Natural killer cell treated with Interleukin-12 subunit alpha and Interleukin-12 subunit beta and Interleukin-15 and Interleukin-18, amount 100 ng/mL, for 72 hours (primary cell): ENCODE data around the gene PRCC. TPM values are rescaled to one million over a fixed set of nuclear protein-coding genes. Genes with fewer than 3 reads are reported as not detected.

ENCODE experiments used
- ATAC-seq, 2 donors: fragments of 150-1000 bp; cut with Tn5 transposase in 1 of 2; sonication (Bioruptor Pico), chemical (Tn5 transposase) in 1 of 2; 2 replicates each; pipeline ENCODE4 v1.10.0; 2021
- DNase-seq: peaks from one replicate; pipeline ENCODE4 v3.0.0; 2022; ENCODE audit warnings: low spot score
- H3K27ac Mint-ChIP-seq, 2 donors: 1 replicate in 1 of 2; 2 replicates in 1 of 2; pipeline ENCODE4 v1.8.0; 2022; ENCODE audit warnings: mixed read lengths in 2 of 2, mild to moderate bottlenecking in 1 of 2, moderate library complexity in 1 of 2
- H3K27me3 Mint-ChIP-seq, 2 donors: 1 replicate in 1 of 2; 2 replicates in 1 of 2; pipeline ENCODE4 v1.8.0; 2022; ENCODE audit warnings: mixed read lengths in 2 of 2
- H3K36me3 Mint-ChIP-seq: one replicate; pipeline ENCODE4 v1.8.0; 2022; ENCODE audit warnings: mixed read lengths
- H3K4me1 Mint-ChIP-seq, 2 donors: 1 replicate in 1 of 2; 2 replicates in 1 of 2; pipeline ENCODE4 v1.8.0; 2022; ENCODE audit warnings: low read depth in 2 of 2, mixed read lengths in 2 of 2, mild to moderate bottlenecking in 1 of 2
- H3K4me3 Mint-ChIP-seq: one replicate; pipeline ENCODE4 v1.8.0; 2022; ENCODE audit warnings: mixed read lengths
- H3K9me3 Mint-ChIP-seq: 2 replicates; pipeline ENCODE4 v1.8.0; 2022; ENCODE audit warnings: mixed read lengths
- total RNA-seq, 2 donors: library from RNA; stranded (reverse); gene quantifications; one replicate each; pipeline ENCODE4 v1.2.3, GENCODE V29; 2022

The PRCC gene
- total RNA-seq, 2 donors from 2014 or later: 86.2 to 116 TPM

- Mint-ChIP-seq H3K27me3 (no peaks in the 10 kb centered on the region), H3K27ac (peak overlapping the region; percentile 92 to 93), H3K9me3 (no peaks in the 10 kb centered on the region), H3K4me3 (peak overlapping the region; percentile 19), H3K4me1 (peaks cover 69 to 74% of the 10 kb centered on the region in 2 donors), H3K36me3 (peaks cover 17% of the 10 kb centered on the region)
- ATAC-seq (no peak), DNase-seq (no peak)
Observed at GRCh38 chr1:156804026-156804425, 36.7 kb downstream of the PRCC start.

- Mint-ChIP-seq H3K4me1 (peaks cover 75 to 80% of the 10 kb centered on the region in 2 donors), H3K36me3 (peaks cover 16% of the 10 kb centered on the region)
- ATAC-seq: no peak
Observed at GRCh38 chr1:156804572-156805243, 37.4 kb downstream of the PRCC start.

GRCh38 chr1:156805766-156806511 is 38.6 kb downstream of the PRCC start:
- peaks cover 75 to 77% of the 10 kb centered on the region in 2 donors for H3K4me1 Mint-ChIP-seq
- H3K9me3 Mint-ChIP-seq: no peaks in the 10 kb centered on the region
- no peaks in the 10 kb centered on the region for H3K27me3 Mint-ChIP-seq
- DNase-seq (no peak), ATAC-seq (no peak)
- H3K27ac Mint-ChIP-seq: peak overlapping the region; percentile 93 to 99
- H3K4me3 Mint-ChIP-seq: peak overlapping the region; percentile 48
- peaks cover 14% of the 10 kb centered on the region for H3K36me3 Mint-ChIP-seq

More at GRCh38 chr1:156804572-156805243, 37.4 kb downstream of the PRCC start:
- DNase-seq: no peak
- no peaks in the 10 kb centered on the region for H3K27me3 Mint-ChIP-seq
- H3K4me3 Mint-ChIP-seq: peak overlapping the region; percentile 19
- H3K9me3 Mint-ChIP-seq: no peaks in the 10 kb centered on the region
- peak overlapping the region; percentile 92 to 93 for H3K27ac Mint-ChIP-seq

- Mint-ChIP-seq H3K36me3 (peaks cover 23% of the 10 kb centered on the region), H3K4me3 (peak overlapping the region; percentile 86), H3K27me3 (no peaks in the 10 kb centered on the region), H3K4me1 (peaks cover 75 to 77% of the 10 kb centered on the region in 2 donors), H3K27ac (peak overlapping the region; percentile 93 to 99), H3K9me3 (no peaks in the 10 kb centered on the region)
- DNase-seq (no peak), ATAC-seq (no peak)
Observed at GRCh38 chr1:156806512-156807440, 39.4 kb downstream of the PRCC start.

GRCh38 chr1:156807627-156808026 is 40.3 kb downstream of the PRCC start:
- Mint-ChIP-seq H3K4me3 (peak overlapping the region; percentile 86), H3K27ac (peak overlapping the region; percentile 93 to 99), H3K4me1 (peaks cover 76 to 77% of the 10 kb centered on the region in 2 donors), H3K36me3 (peaks cover 31% of the 10 kb centered on the region), H3K27me3 (no peaks in the 10 kb centered on the region), H3K9me3 (no peaks in the 10 kb centered on the region)
- DNase-seq (peak; percentile 68), ATAC-seq (peak; percentile 84 to 90)

GRCh38 chr1:156808186-156809030 is 41.1 kb downstream of the PRCC start:
- Mint-ChIP-seq H3K36me3 (peaks cover 37% of the 10 kb centered on the region), H3K27me3 (no peaks in the 10 kb centered on the region), H3K4me3 (peak overlapping the region; percentile 86), H3K4me1 (peaks cover 78 to 79% of the 10 kb centered on the region in 2 donors), H3K27ac (peak overlapping the region; percentile 93 to 99), H3K9me3 (no peaks in the 10 kb centered on the region)
- ATAC-seq: no peak
- no peak for DNase-seq

- H3K4me1 Mint-ChIP-seq: peaks cover 78 to 80% of the 10 kb centered on the region in 2 donors
- peak overlapping the region; percentile 86 for H3K4me3 Mint-ChIP-seq
- ATAC-seq (no peak), DNase-seq (no peak)
- peaks cover 39% of the 10 kb centered on the region for H3K36me3 Mint-ChIP-seq
- H3K27ac Mint-ChIP-seq: peak overlapping the region; percentile 93 to 99
- no peaks in the 10 kb centered on the region for H3K9me3 Mint-ChIP-seq
- H3K27me3 Mint-ChIP-seq: no peaks in the 10 kb centered on the region
Observed at GRCh38 chr1:156809281-156809680, 41.9 kb downstream of the PRCC start.

DNA sequence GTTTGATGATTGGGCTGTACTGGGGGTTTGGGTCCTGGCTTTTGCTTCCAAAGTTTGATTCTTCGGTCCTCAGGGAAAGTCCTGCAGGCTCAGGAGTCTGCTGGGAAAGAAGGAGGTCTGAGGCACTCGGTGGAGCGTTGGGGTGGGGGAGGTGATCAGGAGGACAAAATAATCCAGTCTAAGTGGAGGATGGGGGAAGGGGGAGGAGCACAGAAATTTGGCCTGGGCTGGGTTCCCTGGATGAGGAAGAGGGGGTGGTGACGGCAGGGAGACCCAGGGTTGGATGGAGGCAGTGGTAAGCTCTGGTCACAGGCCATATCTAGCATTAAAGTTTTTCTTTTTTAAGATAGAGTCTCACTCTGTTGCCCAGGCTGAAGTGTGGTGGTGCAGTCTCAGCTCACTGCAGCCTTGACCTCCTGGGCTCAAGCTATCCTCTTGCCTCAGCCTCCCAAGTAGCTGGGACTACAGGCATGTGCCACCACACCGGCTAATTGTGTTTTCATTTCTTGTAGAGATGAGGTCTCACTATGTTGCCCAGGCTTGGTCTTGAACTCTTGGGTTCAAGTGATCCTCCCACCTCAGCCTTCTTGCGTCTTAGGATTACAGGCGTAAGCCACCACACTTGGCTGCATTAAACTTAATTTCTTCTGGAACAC is 42.5 kb downstream of the PRCC start:
- DNase-seq (no peak), ATAC-seq (no peak)
- peaks cover 79 to 80% of the 10 kb centered on the region in 2 donors for H3K4me1 Mint-ChIP-seq
- H3K9me3 Mint-ChIP-seq: no peaks in the 10 kb centered on the region
- peak overlapping the region; percentile 95 for H3K4me3 Mint-ChIP-seq
- no peaks in the 10 kb centered on the region for H3K27me3 Mint-ChIP-seq
- H3K36me3 Mint-ChIP-seq: peaks cover 43% of the 10 kb centered on the region
- peak overlapping the region; percentile 93 to 99 for H3K27ac Mint-ChIP-seq

DNA sequence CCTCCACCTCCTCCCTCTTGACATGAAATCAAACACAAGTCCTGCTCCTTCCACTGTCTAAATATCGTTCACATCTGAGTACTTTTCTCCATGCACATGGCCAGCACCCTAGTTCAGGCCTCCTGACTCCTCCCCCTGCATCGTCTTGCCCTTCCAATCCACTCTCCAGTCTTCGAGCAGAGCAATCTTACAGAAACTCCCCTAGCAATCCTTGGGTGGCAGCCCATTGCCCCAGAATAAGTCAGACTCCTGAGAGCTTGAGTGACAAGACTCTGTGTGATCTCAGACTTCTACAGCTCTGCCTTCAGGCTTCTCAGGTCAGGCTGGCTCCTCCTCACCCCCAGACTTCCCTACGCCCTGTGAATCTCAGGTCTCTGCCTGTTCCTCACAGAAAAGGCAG is 43.8 kb downstream of the PRCC start:
- H3K27ac Mint-ChIP-seq: peak overlapping the region; percentile 93 to 99
- DNase-seq (no peak), ATAC-seq (no peak)
- peaks cover 40% of the 10 kb centered on the region for H3K36me3 Mint-ChIP-seq
- no peaks in the 10 kb centered on the region for H3K27me3 Mint-ChIP-seq
- peaks cover 83 to 84% of the 10 kb centered on the region in 2 donors for H3K4me1 Mint-ChIP-seq
- H3K4me3 Mint-ChIP-seq: peak overlapping the region; percentile 95
- no peaks in the 10 kb centered on the region for H3K9me3 Mint-ChIP-seq

GRCh38 chr1:156812293-156812990 is 45.1 kb downstream of the PRCC start:
- peak overlapping the region; percentile 95 for H3K4me3 Mint-ChIP-seq
- DNase-seq (no peak), ATAC-seq (no peak)
- H3K27me3 Mint-ChIP-seq: no peaks in the 10 kb centered on the region
- H3K27ac Mint-ChIP-seq: peak overlapping the region; percentile 93 to 99
- no peaks in the 10 kb centered on the region for H3K9me3 Mint-ChIP-seq
- H3K4me1 Mint-ChIP-seq: peaks cover 80 to 82% of the 10 kb centered on the region in 2 donors
- H3K36me3 Mint-ChIP-seq: peaks cover 31% of the 10 kb centered on the region

DNA sequence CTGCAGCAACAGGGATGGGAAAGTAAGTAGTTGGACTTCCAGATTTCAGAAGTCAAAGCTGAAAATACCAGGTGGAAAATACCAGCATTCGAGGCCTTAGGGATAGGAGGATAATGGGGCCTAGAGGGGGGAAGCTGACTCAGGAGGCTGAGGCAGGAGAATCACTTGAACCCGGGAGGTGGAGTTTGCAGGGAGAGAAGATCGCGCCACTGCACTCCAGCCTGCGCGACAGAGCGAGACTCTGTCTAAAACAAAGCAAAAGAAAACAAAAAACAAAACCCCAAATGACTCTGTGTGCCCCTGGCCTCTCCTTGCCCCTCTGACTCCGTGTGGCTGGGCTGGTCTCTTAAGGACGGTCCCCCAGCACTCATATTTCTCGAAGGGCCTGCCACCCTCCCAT is 46.0 kb downstream of the PRCC start:
- no peaks in the 10 kb centered on the region for H3K9me3 Mint-ChIP-seq
- H3K4me1 Mint-ChIP-seq: peaks cover 78 to 79% of the 10 kb centered on the region in 2 donors
- ATAC-seq (no peak), DNase-seq (no peak)
- peak overlapping the region; percentile 95 for H3K4me3 Mint-ChIP-seq
- peaks cover 31% of the 10 kb centered on the region for H3K36me3 Mint-ChIP-seq
- peak overlapping the region; percentile 93 to 99 for H3K27ac Mint-ChIP-seq
- H3K27me3 Mint-ChIP-seq: no peaks in the 10 kb centered on the region
